Neuronal stem cell (in vitro differentiated cells): ENCODE measurements around the gene ABCB8.

Experiments
- DNase-seq: peaks from one replicate; pipeline ENCODE4 v3.0.0-alpha.2; 2013; ENCODE audit warnings: low spot score
- H2AFZ ChIP-seq: one replicate; pipeline ENCODE4 v1.6.1; 2013; ENCODE audit warnings: mild to moderate bottlenecking, low read length, inconsistent platforms
- H2AK5ac ChIP-seq: 2 replicates; pipeline ENCODE4 v1.6.1; 2013; ENCODE audit warnings: low read depth, mild to moderate bottlenecking, inconsistent platforms, low read length, moderate library complexity, mixed read lengths
- H2BK120ac ChIP-seq: 2 replicates; pipeline ENCODE4 v1.6.1; 2013; ENCODE audit warnings: low read depth, mild to moderate bottlenecking, inconsistent platforms, low read length, moderate library complexity, mixed read lengths
- H2BK12ac ChIP-seq: one replicate; pipeline ENCODE4 v1.6.1; 2013; ENCODE audit warnings: low read length, inconsistent platforms
- H2BK15ac ChIP-seq: 2 replicates; pipeline ENCODE4 v1.6.1; 2013; ENCODE audit warnings: mild to moderate bottlenecking, low read length, inconsistent platforms, mixed read lengths
- H2BK5ac ChIP-seq: one replicate; pipeline ENCODE4 v1.6.1; 2013; ENCODE audit warnings: inconsistent platforms, mild to moderate bottlenecking, low read length, moderate library complexity
- H3K14ac ChIP-seq: one replicate; pipeline ENCODE4 v1.6.1; 2013; ENCODE audit warnings: low read length, inconsistent platforms
- H3K18ac ChIP-seq: 2 replicates; pipeline ENCODE4 v1.6.1; 2013; ENCODE audit warnings: low read length, inconsistent platforms
- H3K23ac ChIP-seq: 2 replicates; pipeline ENCODE4 v1.6.1; 2013; ENCODE audit warnings: low read depth, mild to moderate bottlenecking, mixed read lengths, low read length, inconsistent platforms; ENCODE audit not compliant: poor library complexity
- H3K27ac ChIP-seq: replicated peaks from 3 replicates; pipeline ENCODE4 v1.5.1; 2013; ENCODE audit warnings: low read length, inconsistent platforms
- H3K27me3 ChIP-seq, 3 experiments: 2 replicates each; pipeline ENCODE4 v1.6.1; 2013; ENCODE audit warnings: low read length in 3 of 3, mild to moderate bottlenecking in 2 of 3, inconsistent platforms in 1 of 3, low read depth in 1 of 3, mixed read lengths in 1 of 3, moderate library complexity in 1 of 3; ENCODE audit not compliant: control insufficient read depth in 3 of 3, insufficient read depth in 3 of 3
- H3K36me3 ChIP-seq, 2 donors: replicated peaks in 1 of 2; 2 replicates each; pipeline ENCODE4 v1.6.1; 2013; ENCODE audit warnings: low read length in 2 of 2; ENCODE audit not compliant: control insufficient read depth in 2 of 2, insufficient read depth in 2 of 2
- H3K4ac ChIP-seq: 2 replicates; pipeline ENCODE4 v1.6.1; 2013; ENCODE audit warnings: inconsistent platforms, mild to moderate bottlenecking, low read length, moderate library complexity
- H3K4me1 ChIP-seq, 2 donors: 1 replicate in 1 of 2; 2 replicates in 1 of 2; pipeline ENCODE4 v1.6.1; 2013; ENCODE audit warnings: low read length in 2 of 2, low read depth in 1 of 2; ENCODE audit not compliant: control insufficient read depth in 2 of 2, insufficient read depth in 1 of 2
- H3K4me2 ChIP-seq: one replicate; pipeline ENCODE4 v1.6.1; 2013; ENCODE audit warnings: mild to moderate bottlenecking, low read length, inconsistent platforms; ENCODE audit not compliant: insufficient read depth, poor library complexity, severe bottlenecking
- H3K4me3 ChIP-seq, 2 donors: 2 replicates each; pipeline ENCODE4 v1.5.1; 2013; ENCODE audit warnings: low read length in 2 of 2, mild to moderate bottlenecking in 2 of 2, inconsistent platforms in 1 of 2, moderate library complexity in 1 of 2
- H3K79me1 ChIP-seq: one replicate; pipeline ENCODE4 v1.6.1; 2013; ENCODE audit warnings: low read depth, mild to moderate bottlenecking, inconsistent platforms, low read length, moderate library complexity
- H3K9ac ChIP-seq: one replicate; pipeline ENCODE4 v1.6.1; 2013; ENCODE audit warnings: mild to moderate bottlenecking, low read depth, low read length, inconsistent platforms; ENCODE audit not compliant: poor library complexity
- H3K9me3 ChIP-seq, 2 donors: replicated peaks in 1 of 2; 2 replicates each; pipeline versions ENCODE3 to v1.6.1; 2013; ENCODE audit warnings: low read length in 2 of 2, mild to moderate bottlenecking in 2 of 2, inconsistent platforms in 1 of 2, low read depth in 1 of 2, mixed read lengths in 1 of 2, moderate library complexity in 1 of 2; ENCODE audit not compliant: control insufficient read depth in 2 of 2, insufficient read depth in 1 of 2
- H4K8ac ChIP-seq: one replicate; pipeline ENCODE4 v1.6.1; 2013; ENCODE audit warnings: low read depth, mild to moderate bottlenecking, inconsistent platforms, low read length, moderate library complexity
- H4K91ac ChIP-seq: one replicate; pipeline ENCODE4 v1.6.1; 2013; ENCODE audit warnings: low read length, low read depth, mild to moderate bottlenecking, inconsistent platforms; ENCODE audit not compliant: poor library complexity
- WGBS, 2 donors: extraction: QIAGEN DNeasy Blood & Tissue Kit; methylation state at CpG; one replicate each; pipeline ENCODE4 v1.1.7; 2013; ENCODE audit warnings: missing lambda C conversion rate in 2 of 2, mixed read lengths in 1 of 2; ENCODE audit not compliant: insufficient read length in 2 of 2, insufficient replicate concordance in 1 of 2; ENCODE audit errors: extremely low coverage in 2 of 2; 5-methylcytosine and 5-hydroxymethylcytosine counted together

The ABCB8 gene

GRCh38 chr7:151007469-151007898 is 20.8 kb upstream of the ABCB8 start:
- no peak overlapping the region for H4K91ac ChIP-seq
- peak overlapping the region; percentile 52 for H3K18ac ChIP-seq
- no peak overlapping the region for H3K27ac ChIP-seq
- H2AK5ac ChIP-seq: peak overlapping the region; percentile 98
- no peak overlapping the region for H4K8ac ChIP-seq
- no peak overlapping the region for H3K4me2 ChIP-seq
- peaks cover 0 to 1% of the 10 kb centered on the region in 2 donors for H3K36me3 ChIP-seq
- no peaks in the 10 kb centered on the region for H3K79me1 ChIP-seq
- no peak overlapping the region for H3K4me3 ChIP-seq
- H2AFZ ChIP-seq: no peak overlapping the region
- H3K9ac ChIP-seq: peak overlapping the region; percentile 60
- H2BK120ac ChIP-seq: no peak overlapping the region
- whole genome bisulfite sequencing, 2 donors: no CpG with 5 or more reads among the region's 7 CpGs
- peak overlapping the region; percentile 98 for H3K23ac ChIP-seq
- H3K9me3 ChIP-seq: no peaks in the 10 kb centered on the region
- no peak overlapping the region for H3K14ac ChIP-seq
- H2BK15ac ChIP-seq: peak overlapping the region; percentile 92
- peak overlapping the region; percentile 71 for H2BK5ac ChIP-seq
- peak overlapping the region; percentile 37 for H3K4ac ChIP-seq
- DNase-seq: no peak
- no peaks in the 10 kb centered on the region for H3K27me3 ChIP-seq
- peaks cover 17 to 28% of the 10 kb centered on the region in 2 donors for H3K4me1 ChIP-seq
- peak overlapping the region; percentile 100 for H2BK12ac ChIP-seq

- Histone ChIP-seq H3K4me2 (no peak overlapping the region), H3K9ac (peak overlapping the region; percentile 3), H2BK120ac (no peak overlapping the region), H3K14ac (no peak overlapping the region), H3K27ac (no peak overlapping the region), H2BK12ac (peak overlapping the region; percentile 2), H4K8ac (no peak overlapping the region), H3K4me1 (peaks cover 19 to 32% of the 10 kb centered on the region in 2 donors), H2BK5ac (no peak overlapping the region), H3K4me3 (no peak overlapping the region), H2AK5ac (peak overlapping the region; percentile 82), H3K9me3 (no peaks in the 10 kb centered on the region), H4K91ac (no peak overlapping the region), H3K4ac (no peak overlapping the region), H3K27me3 (no peaks in the 10 kb centered on the region), H3K79me1 (peaks cover 2% of the 10 kb centered on the region), H2BK15ac (peak overlapping the region; percentile 92), H2AFZ (no peak overlapping the region), H3K18ac (peak overlapping the region; percentile 52), H3K36me3 (no peaks in the 10 kb centered on the region), H3K23ac (peak overlapping the region; percentile 60)
- no CpG with 5 or more reads among the region's 11 CpGs for WGBS, 2 donors
- DNase-seq: no peak
Measured at GRCh38 chr7:151008143-151008510, 20.1 kb upstream of the ABCB8 start.

GRCh38 chr7:151008511-151009323 is 19.5 kb upstream of the ABCB8 start:
- Histone ChIP-seq H3K14ac (no peak overlapping the region), H2AFZ (no peak overlapping the region), H3K9me3 (no peaks in the 10 kb centered on the region), H3K4me1 (peaks cover 19 to 34% of the 10 kb centered on the region in 2 donors), H3K4ac (no peak overlapping the region), H3K4me3 (no peak overlapping the region), H3K23ac (peak overlapping the region; percentile 83), H2BK120ac (peak overlapping the region; percentile 99), H3K18ac (peak overlapping the region; percentile 94), H3K27me3 (no peaks in the 10 kb centered on the region), H3K36me3 (no peaks in the 10 kb centered on the region), H4K8ac (no peak overlapping the region), H2BK5ac (peak overlapping the region; percentile 94), H3K79me1 (peaks cover 2% of the 10 kb centered on the region), H2BK12ac (peak overlapping the region; percentile 75), H3K4me2 (no peak overlapping the region), H2AK5ac (peak overlapping the region; percentile 99), H3K27ac (no peak overlapping the region), H3K9ac (peak overlapping the region; percentile 38), H2BK15ac (peak overlapping the region; percentile 98), H4K91ac (no peak overlapping the region)
- WGBS, 2 donors: no CpG with 5 or more reads among the region's 40 CpGs
- DNase-seq: no peak

GRCh38 chr7:151009327-151010036 is 18.8 kb upstream of the ABCB8 start:
- DNase-seq: no peak
- no CpG with 5 or more reads among the region's 22 CpGs for WGBS, 2 donors

More at GRCh38 chr7:151009327-151010036, 18.8 kb upstream of the ABCB8 start:
- Histone ChIP-seq H3K4me2 (no peak overlapping the region), H3K27me3 (no peaks in the 10 kb centered on the region), H2BK120ac (peak overlapping the region; percentile 99), H3K9ac (peak overlapping the region; percentile 38), H3K79me1 (peaks cover 2% of the 10 kb centered on the region), H3K23ac (peak overlapping the region; percentile 83), H3K4me1 (peaks cover 19 to 36% of the 10 kb centered on the region in 2 donors), H3K18ac (peak overlapping the region; percentile 98), H3K4me3 (no peak overlapping the region), H2BK15ac (peak overlapping the region; percentile 98), H4K8ac (no peak overlapping the region), H2AK5ac (peak overlapping the region; percentile 99), H3K4ac (peak overlapping the region; percentile 94), H3K9me3 (no peaks in the 10 kb centered on the region), H2BK5ac (peak overlapping the region; percentile 94), H2AFZ (peak overlapping the region; percentile 74), H2BK12ac (peak overlapping the region; percentile 75), H3K14ac (peak overlapping the region; percentile 97), H3K27ac (no peak overlapping the region), H3K36me3 (peaks cover 0 to 5% of the 10 kb centered on the region in 2 donors), H4K91ac (peak overlapping the region; percentile 96)
